PC-9 (cell line): ENCODE results near the gene L3HYPDH.
"Not testable (repeated sequence)": the region's sequence is repeated elsewhere in the genome, so short reads cannot be mapped to it uniquely, and the experiment has no call there.

Experiments
- CTCF ChIP-seq: fragments of 200-600 bp; sonication (generic); conservative IDR thresholded peaks from 2 replicates; pipeline ENCODE4 v1.6.1; 2017; ENCODE audit warnings: mixed run types, antibody characterized with exemption, mild to moderate bottlenecking, moderate library complexity
- EZH2 ChIP-seq: fragments of 200-600 bp; sonication (generic); IDR thresholded peaks from 2 replicates; pipeline ENCODE4 v1.8.0; 2017; ENCODE audit warnings: antibody characterized with exemption, low read depth

- not testable (repeated sequence) for TF ChIP-seq CTCF, EZH2
These were observed 35.5 kb downstream of the L3HYPDH start for GRCh38 chr14:59448673-59449072.
